ENCODE results near the gene LRRK2. TPM values are rescaled to one million over a fixed set of nuclear protein-coding genes. Genes with fewer than 3 reads are reported as not detected.

Gene LRRK2
- total RNA-seq (2014; rRNA removed; shearing (Covaris generic)) (5.9 and 10.1 TPM in 2 replicates), total RNA-seq (2022) (22.6 and 28.4 TPM in 2 replicates), Bru-seq, nascent RNA (percentile 82 among the genes with signal in this experiment), BruChase-seq, experiment 1, labeled RNA remaining after a 6-hour chase (percentile 63 among the genes with signal in this experiment), BruChase-seq, experiment 2, labeled RNA remaining after a 2-hour chase (percentile 69 among the genes with signal in this experiment)
- long read RNA-seq, full-length matches to known transcripts, result 1 of 13 reads
- long read RNA-seq, partial matches to known transcripts, result 7 of 13 reads
- long read RNA-seq, other reads (novel, unspliced or antisense), result 5 of 13 reads

GRCh38 chr12:40224439-40225291 is at the start of gene LRRK2:
TSS of gene LRRK2 (plus strand) at chr12:40224997. CDS start at chr12:40225132, 135 bp downstream.
- DNase-seq (ENCODE audit: low spot score), result peak; percentile 93
- Histone ChIP-seq H3K36me3 (ENCODE audit: insufficient read depth, low read length) (peaks cover 8% of the 10 kb centered on the region; the same call in 1 of the 2 replicates), H3K4me1 (ENCODE audit: insufficient read depth, low read length, poor library complexity, severe bottlenecking) (peaks cover 60% of the 10 kb centered on the region), H3K9me3 (ENCODE audit: low read length) (peaks cover 11% of the 10 kb centered on the region; the same call in 1 of the 2 replicates), H3K4me3 (ENCODE audit: low read depth, low read length, poor library complexity, severe bottlenecking) (peak within 1 kb of the TSS; percentile 78), H3K9me2 (ENCODE audit: insufficient read depth, low read length) (no peaks in the 10 kb centered on the region), H4K20me1 (ENCODE audit: insufficient read depth, low read length) (no peaks in the 10 kb centered on the region), H3K4me2 (ENCODE audit: low read length) (peak within 1 kb of the TSS; percentile 94), H3K79me2 (ENCODE audit: insufficient read depth, low read depth, low read length) (peaks cover 37% of the 10 kb centered on the region), H2AFZ (ENCODE audit: low read length) (peak within 1 kb of the TSS; percentile 78), H3K27ac (ENCODE audit: low read depth, low read length, poor library complexity, severe bottlenecking) (peak within 1 kb of the TSS; percentile 99)
- TF ChIP-seq EZH2phosphoT487 (IDR thresholded peaks at IDR 0.05; ENCODE audit: borderline replicate concordance, low read depth, low read length), result no peak
- peak; percentile 26; the same call in 1 of the 2 replicates for TF ChIP-seq CTCF (conservative IDR thresholded peaks at IDR 0.05; ENCODE audit: low read length)
- CTCF ChIA-PET (ENCODE audit: unreplicated experiment), result interaction anchor here (0.7 to 1.0 kb wide), 2 partner anchors 9 to 90 kb away, joined by 3 to 4 read pairs; no protein-coding TSS in a partner anchor
- intact Hi-C loops (cut with micrococcal nuclease; ENCODE audit: unreplicated experiment), result loop anchor here (2.0 to 10.0 kb wide), 5 partner anchors 72 to 1210 kb away; partner anchors contain the start of gene ABCD2
- POLR2A ChIA-PET, result interaction anchor here (0.6 to 2.7 kb wide), 12 partner anchors 9 to 174 kb away, joined by 3 to 11 read pairs (median 5); no protein-coding TSS in a partner anchor
- BruUV-seq (replicated peaks), result no TSS peak

- no TSS peak for BruUV-seq (replicated peaks)
- intact Hi-C loops (cut with micrococcal nuclease; ENCODE audit: unreplicated experiment), result no loop called here
- Histone ChIP-seq H3K36me3 (ENCODE audit: insufficient read depth, low read length) (no peaks in the 10 kb centered on the region), H3K4me2 (ENCODE audit: low read length) (no peak overlapping the region), H3K79me2 (ENCODE audit: insufficient read depth, low read depth, low read length) (no peaks in the 10 kb centered on the region), H2AFZ (ENCODE audit: low read length) (no peak overlapping the region), H4K20me1 (ENCODE audit: insufficient read depth, low read length) (no peaks in the 10 kb centered on the region), H3K4me1 (ENCODE audit: insufficient read depth, low read length, poor library complexity, severe bottlenecking) (peaks cover 6% of the 10 kb centered on the region), H3K4me3 (ENCODE audit: low read depth, low read length, poor library complexity, severe bottlenecking) (no peak overlapping the region), H3K9me2 (ENCODE audit: insufficient read depth, low read length) (no peaks in the 10 kb centered on the region), H3K9me3 (ENCODE audit: low read length) (no peaks in the 10 kb centered on the region), H3K27ac (ENCODE audit: low read depth, low read length, poor library complexity, severe bottlenecking) (no peak overlapping the region)
- CTCF ChIA-PET (ENCODE audit: unreplicated experiment), result no interaction called here
- POLR2A ChIA-PET, result no interaction called here
- no peak for DNase-seq (ENCODE audit: low spot score)
- TF ChIP-seq CTCF (conservative IDR thresholded peaks at IDR 0.05; ENCODE audit: low read length), result no peak
- TF ChIP-seq EZH2phosphoT487 (IDR thresholded peaks at IDR 0.05; ENCODE audit: borderline replicate concordance, low read depth, low read length), result no peak
These were observed 49.8 kb upstream of the LRRK2 start for GRCh38 chr12:40175045-40175444.

All from OCI-LY7 (cell line).